Colon (tissue), 2 donors: ENCODE results near the gene TMEM117.

ENCODE experiments used
- FAIRE-seq: peaks from 2 replicates; lab custom pipeline; 2012; peaks lifted over from hg19 to GRCh38; lab: Jason Lieb, UNC
- donor health status: control.
- donor health status: control.

Gene TMEM117

DNA sequence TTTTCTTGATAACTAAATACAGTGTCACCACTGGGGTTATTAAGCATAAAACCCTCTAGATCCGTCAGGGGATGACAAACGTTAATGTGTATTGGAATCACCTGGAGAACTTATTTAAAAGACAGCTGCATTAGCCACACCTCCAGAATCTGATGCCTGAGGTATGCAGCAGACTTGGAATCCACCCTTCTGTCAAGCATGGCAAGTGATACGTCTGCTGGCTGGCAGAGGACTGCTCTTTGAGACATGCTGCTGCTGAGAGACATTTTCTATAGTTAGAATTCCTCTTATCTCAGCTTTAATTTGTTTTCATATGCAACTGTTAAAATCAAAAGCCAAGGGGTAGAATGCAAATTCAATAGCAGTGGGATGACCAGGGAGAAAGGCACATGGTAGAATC lies 544.0 kb downstream of the TMEM117 start:
- FAIRE-seq = no peak

DNA sequence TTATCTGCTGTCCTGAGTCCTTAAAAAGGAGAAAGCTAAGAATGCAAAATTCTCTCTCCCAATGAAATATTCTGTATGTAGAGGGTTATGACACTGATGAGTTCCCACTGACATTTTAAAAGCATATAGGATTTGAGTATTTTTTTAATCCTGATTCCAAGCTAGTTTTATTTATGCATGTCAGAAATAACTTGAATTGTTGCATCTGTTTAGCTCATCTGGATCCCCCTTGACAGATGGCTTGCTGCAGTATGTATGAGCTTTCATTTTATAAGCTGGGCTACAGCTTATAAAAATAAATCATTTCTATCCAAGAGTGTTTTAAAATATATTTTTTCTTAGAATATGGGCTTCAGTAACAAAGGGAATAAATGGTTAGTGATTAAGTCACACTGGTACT lies 545.0 kb downstream of the TMEM117 start:
- no peak for FAIRE-seq

GRCh38 chr12:44381341-44381740 lies 545.5 kb downstream of the TMEM117 start:
- no peak for FAIRE-seq

- FAIRE-seq = no peak
Observed at GRCh38 chr12:44384136-44384535, 548.3 kb downstream of the TMEM117 start.

GRCh38 chr12:44385964-44386363 lies 550.1 kb downstream of the TMEM117 start:
- no peak for FAIRE-seq

DNA sequence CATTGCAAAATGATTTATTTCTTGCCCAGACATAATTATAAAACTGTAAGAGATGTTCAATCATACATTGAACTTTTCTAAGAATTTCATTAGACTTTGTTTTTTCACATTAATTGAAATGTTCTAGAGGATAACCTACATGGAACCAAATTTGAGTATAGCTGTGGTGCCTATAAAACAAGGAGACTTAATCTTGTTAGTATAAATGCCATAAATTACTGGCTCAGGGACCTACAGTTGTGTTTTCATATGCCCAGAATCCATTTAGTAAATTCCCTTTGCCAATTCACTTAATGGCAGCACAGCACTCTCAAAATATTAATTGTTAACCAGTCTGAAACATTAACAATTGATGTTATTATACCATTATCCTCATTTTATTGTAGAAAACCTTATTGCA lies 551.7 kb downstream of the TMEM117 start:
- FAIRE-seq = no peak

DNA sequence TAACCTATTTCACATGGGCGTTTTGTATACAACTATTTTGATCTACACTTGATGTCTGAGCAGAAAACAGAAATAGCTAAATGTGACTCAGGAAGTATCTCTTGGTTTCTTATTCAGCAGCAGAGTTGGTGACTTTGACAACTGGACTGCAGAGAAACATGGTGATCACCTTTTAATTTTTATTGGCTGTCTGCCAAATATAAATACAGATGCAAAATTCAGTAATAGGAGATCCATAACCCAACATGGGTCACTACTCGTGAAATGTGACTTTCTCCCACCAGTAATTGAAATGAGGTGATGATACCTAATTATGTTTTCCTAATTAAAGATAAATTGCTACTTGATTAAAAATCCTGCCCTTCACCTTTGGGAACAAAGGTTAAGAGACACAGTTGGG lies 553.2 kb downstream of the TMEM117 start:
- FAIRE-seq = no peak

DNA sequence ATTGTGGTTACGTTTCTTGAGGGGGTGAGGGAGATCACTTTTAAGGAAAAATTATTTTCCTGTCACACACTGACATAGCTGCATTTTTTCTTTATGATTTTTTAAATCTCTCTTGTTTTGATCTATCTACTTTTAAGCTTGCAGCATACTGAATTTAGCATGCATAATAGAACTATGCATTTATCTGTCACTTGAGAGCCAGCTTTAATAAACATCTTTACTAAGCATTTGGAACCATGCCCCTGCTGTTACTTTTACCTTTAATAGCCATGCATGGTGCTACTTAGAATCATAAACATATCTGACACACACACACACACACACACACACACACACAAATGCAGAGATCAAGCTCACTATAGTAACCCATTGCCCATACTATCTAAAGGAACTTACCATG lies 554.0 kb downstream of the TMEM117 start:
- no peak for FAIRE-seq

DNA sequence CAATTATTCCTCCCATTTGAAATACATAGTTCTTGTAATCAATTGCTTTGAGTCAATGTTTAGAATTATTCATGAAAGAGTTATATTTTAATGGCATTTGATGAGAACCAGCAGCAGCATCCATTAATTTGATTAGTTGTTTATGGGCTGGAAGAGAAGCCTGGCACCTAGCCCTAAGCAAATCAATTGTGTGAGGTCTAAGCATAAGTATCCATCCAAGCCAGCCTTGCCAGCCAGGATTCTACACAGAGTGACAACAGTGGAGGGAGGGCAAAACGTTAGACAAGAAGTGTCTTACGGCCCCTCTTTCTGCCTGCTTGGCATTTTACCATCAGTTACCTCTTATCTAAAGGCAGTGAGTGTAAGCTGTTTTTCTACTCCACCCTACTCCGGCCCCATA lies 561.8 kb downstream of the TMEM117 start:
- no peak for FAIRE-seq

DNA sequence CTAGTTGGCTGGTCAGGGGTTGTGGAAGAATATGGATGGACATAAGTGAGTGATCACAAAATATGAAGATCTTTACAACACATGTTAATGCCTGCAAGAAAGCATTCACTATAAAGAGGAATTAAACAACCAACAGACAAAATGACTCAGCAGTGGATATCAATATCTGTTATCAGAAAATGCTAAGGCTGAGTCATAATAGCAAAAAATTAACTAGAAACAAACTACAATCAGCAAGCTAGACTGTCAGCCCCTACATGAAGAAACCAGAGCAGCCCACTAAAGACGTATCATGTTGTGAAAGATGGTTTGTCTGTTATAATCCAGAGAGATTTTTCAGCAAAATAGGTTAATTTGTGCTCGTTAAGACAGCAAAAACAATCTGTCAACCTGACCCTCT lies 567.3 kb downstream of the TMEM117 start:
- FAIRE-seq = no peak

GRCh38 chr12:44405297-44405696 lies 569.4 kb downstream of the TMEM117 start:
- FAIRE-seq = no peak

GRCh38 chr12:44422559-44422958 lies 586.7 kb downstream of the TMEM117 start:
- no peak for FAIRE-seq

- no peak for FAIRE-seq
Observed at GRCh38 chr12:44428825-44429224, 592.9 kb downstream of the TMEM117 start.

GRCh38 chr12:44431647-44432343 lies 595.9 kb downstream of the TMEM117 start:
- no peak for FAIRE-seq

- no peak for FAIRE-seq
Observed at GRCh38 chr12:44433659-44434058, 597.8 kb downstream of the TMEM117 start.

DNA sequence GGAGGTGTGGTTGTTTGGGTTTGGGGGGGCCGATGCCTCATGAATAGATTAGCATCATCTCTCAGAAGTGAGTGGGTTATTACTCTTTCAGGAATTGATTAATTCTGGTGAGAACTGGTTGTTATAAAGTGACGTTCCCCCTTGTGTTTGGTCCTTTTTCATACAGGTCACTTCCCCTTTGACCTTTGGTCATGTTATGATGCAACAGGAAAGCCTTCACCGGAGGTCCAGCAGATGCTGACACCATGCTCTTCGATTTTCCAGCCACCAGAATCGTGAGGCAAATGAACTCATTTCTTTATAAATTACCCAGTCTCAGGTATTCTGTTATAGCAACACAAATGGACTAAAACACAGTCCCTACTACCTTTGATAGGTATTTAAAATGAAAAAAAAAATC lies 600.9 kb downstream of the TMEM117 start:
- no peak for FAIRE-seq
